ENCODE measurements around the gene SORCS1. TPM values are rescaled to one million over a fixed set of nuclear protein-coding genes. Genes with fewer than 3 reads are reported as not detected.

Gene SORCS1
- total and polyA plus RNA-seq, 8 donors = 0.46 to 2.6 (median 1.6) TPM

- intact Hi-C loops (cut with DNase I) = no loop called here
- ATAC-seq (peak in 1 of 4 donors; percentile 44), FAIRE-seq (no peak), DNase-seq (no peak)
- no peak for TF ChIP-seq CTCF (IDR thresholded peaks at IDR 0.05)
- no peak overlapping the region for H3K4me3 ChIP-seq
- 14 to 19% methylated on average over 4 of the region's 4 CpGs for WGBS, 2 donors
- no peaks in the 10 kb centered on the region for H3K4me1 ChIP-seq
- H3K9me3 ChIP-seq = no peaks in the 10 kb centered on the region
- no peak overlapping the region for H3K27ac ChIP-seq
- H3K27me3 ChIP-seq = peaks cover 0 to under 1% (median 0%) of the 10 kb centered on the region in 4 donors
- H3K36me3 ChIP-seq = no peaks in the 10 kb centered on the region
These were observed 247.0 kb downstream of the SORCS1 start for GRCh38 chr10:106917452-106918055.

GRCh38 chr10:106914016-106914415 is 250.5 kb downstream of the SORCS1 start:
- WGBS, 2 donors = 65 to 72% methylated on average over 3 of the region's 3 CpGs
- intact Hi-C loops (cut with DNase I) = no loop called here

GRCh38 chr10:106913348-106913747 is 251.2 kb downstream of the SORCS1 start:
- WGBS, 2 donors = 58 to 71% methylated on average over 4 of the region's 4 CpGs

More at GRCh38 chr10:106914016-106914415, 250.5 kb downstream of the SORCS1 start:
- H3K4me1 ChIP-seq = no peaks in the 10 kb centered on the region
- no peak overlapping the region for H3K27ac ChIP-seq
- H3K4me3 ChIP-seq = no peak overlapping the region
- no peak for DNase-seq
- peaks cover 0 to 4% (median 0%) of the 10 kb centered on the region in 4 donors for H3K27me3 ChIP-seq
- no peak for TF ChIP-seq CTCF (IDR thresholded peaks at IDR 0.05)
- no peaks in the 10 kb centered on the region for H3K36me3 ChIP-seq
- ATAC-seq = no peak
- FAIRE-seq = no peak
- H3K9me3 ChIP-seq = no peaks in the 10 kb centered on the region

GRCh38 chr10:106911096-106911495 is 253.4 kb downstream of the SORCS1 start:
- H3K36me3 ChIP-seq = no peaks in the 10 kb centered on the region
- ATAC-seq (no peak), FAIRE-seq (no peak), DNase-seq (no peak)
- H3K4me3 ChIP-seq = no peak overlapping the region
- WGBS, 2 donors = 48 to 51% methylated on average over 3 of the region's 3 CpGs
- intact Hi-C loops (cut with DNase I) = no loop called here
- TF ChIP-seq CTCF (IDR thresholded peaks at IDR 0.05) = no peak
- H3K9me3 ChIP-seq = no peaks in the 10 kb centered on the region
- peaks cover 0 to 4% (median 0%) of the 10 kb centered on the region in 4 donors for H3K27me3 ChIP-seq
- H3K4me1 ChIP-seq = no peaks in the 10 kb centered on the region
- H3K27ac ChIP-seq = no peak overlapping the region

More at GRCh38 chr10:106913348-106913747, 251.2 kb downstream of the SORCS1 start:
- FAIRE-seq (no peak), ATAC-seq (no peak), DNase-seq (no peak)
- TF ChIP-seq CTCF (IDR thresholded peaks at IDR 0.05) = no peak
- H3K27ac ChIP-seq = no peak overlapping the region
- no peaks in the 10 kb centered on the region for H3K4me1 ChIP-seq
- H3K9me3 ChIP-seq = no peaks in the 10 kb centered on the region
- no peaks in the 10 kb centered on the region for H3K36me3 ChIP-seq
- H3K4me3 ChIP-seq = no peak overlapping the region
- intact Hi-C loops (cut with DNase I) = no loop called here
- H3K27me3 ChIP-seq = peaks cover 0 to 4% (median 0%) of the 10 kb centered on the region in 4 donors

- FAIRE-seq = no peak
- H3K36me3 ChIP-seq = no peaks in the 10 kb centered on the region
- WGBS, 2 donors = 34 to 46% methylated on average over 4 of the region's 4 CpGs
- no peak for DNase-seq
- H3K4me1 ChIP-seq = no peaks in the 10 kb centered on the region
- intact Hi-C loops (cut with DNase I) = no loop called here
- H3K27me3 ChIP-seq = peaks cover 0 to 4% (median 0%) of the 10 kb centered on the region in 4 donors
- H3K9me3 ChIP-seq = no peaks in the 10 kb centered on the region
- no peak overlapping the region for H3K4me3 ChIP-seq
- H3K27ac ChIP-seq = no peak overlapping the region
- TF ChIP-seq CTCF (IDR thresholded peaks at IDR 0.05) = no peak
- ATAC-seq = no peak
These were observed 253.8 kb downstream of the SORCS1 start for GRCh38 chr10:106910666-106911065.

Data from pancreas (tissue), 10 donors.